OCI-LY3 (cell line): ENCODE data around the gene AZU1.

Source experiments
- CTCF ChIP-seq: fragments of 200-600, 300-600 bp; sonication (generic); IDR thresholded peaks from 2 replicates; pipeline ENCODE4 v1.5.1; 2014; ENCODE audit warnings: antibody characterized with exemption, low read length, low read depth
- EZH2phosphoT487 ChIP-seq: fragments of 200-600 bp; shearing (Covaris generic); IDR thresholded peaks from 2 replicates; pipeline ENCODE4 v1.6.1; 2018; ENCODE audit warnings: antibody characterized with exemption, mixed run types, low read depth

DNA sequence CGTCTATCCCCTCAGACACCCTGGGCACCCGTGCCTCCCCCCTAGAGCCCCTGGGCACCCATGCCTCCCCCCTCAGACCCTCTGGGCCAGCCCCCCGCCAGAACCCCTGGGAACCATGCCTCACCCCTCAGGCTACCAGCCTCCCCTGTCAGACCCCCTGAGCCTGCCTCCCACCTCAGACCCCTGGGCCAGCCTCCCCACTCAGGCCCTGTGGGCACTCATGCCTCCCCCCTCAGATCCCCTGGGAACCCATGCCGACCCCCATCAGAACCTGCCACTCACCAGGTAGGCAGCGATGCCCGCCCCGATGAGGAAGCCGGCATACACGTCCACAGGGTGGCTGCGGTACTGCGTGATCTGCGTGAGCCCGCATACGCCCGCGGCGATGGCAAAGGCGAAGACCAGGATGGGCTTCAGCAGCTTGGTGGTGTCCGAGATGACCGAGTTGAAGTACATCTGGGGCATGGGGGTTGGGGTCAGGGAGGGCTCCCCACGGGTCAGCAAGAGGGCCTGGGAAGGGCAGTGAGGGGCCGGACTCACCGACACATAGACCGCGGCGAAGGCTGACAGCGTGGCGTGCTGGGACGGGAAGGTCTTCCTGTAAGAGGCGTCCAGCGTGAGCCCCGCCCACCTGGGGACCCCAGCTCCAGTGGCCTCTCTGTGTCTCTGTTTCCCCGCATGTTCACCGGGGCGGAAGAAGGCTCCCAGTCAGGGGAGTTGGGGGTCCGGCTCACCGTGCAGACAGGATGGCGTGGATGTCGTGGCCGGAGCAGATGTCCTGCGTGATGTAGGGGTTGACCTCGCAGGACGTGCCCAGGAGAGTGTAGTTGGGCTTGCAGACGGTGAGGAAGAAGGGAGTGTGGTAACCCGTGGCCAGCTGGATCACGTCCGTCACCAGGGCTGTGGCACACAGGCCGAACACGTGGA is 13.2 kb upstream of the AZU1 start:
- TF ChIP-seq CTCF (no peak), EZH2phosphoT487 (no peak)
